Stimulated activated CD4-positive, alpha-beta T cell treated with anti-CD3 and anti-CD28 coated beads, Interleukin-2, amount 100 ng/mL, for 24 hours (primary cell): ENCODE results near the gene ANKRD40CL.
A peak's percentile ranks its signal among the peaks of the same experiment; 100 is the strongest.

Experiments used
- DNase-seq, 2 donors: peaks; one replicate each; pipeline ENCODE4 v3.0.0-alpha.2; 2020

The ANKRD40CL gene

DNA sequence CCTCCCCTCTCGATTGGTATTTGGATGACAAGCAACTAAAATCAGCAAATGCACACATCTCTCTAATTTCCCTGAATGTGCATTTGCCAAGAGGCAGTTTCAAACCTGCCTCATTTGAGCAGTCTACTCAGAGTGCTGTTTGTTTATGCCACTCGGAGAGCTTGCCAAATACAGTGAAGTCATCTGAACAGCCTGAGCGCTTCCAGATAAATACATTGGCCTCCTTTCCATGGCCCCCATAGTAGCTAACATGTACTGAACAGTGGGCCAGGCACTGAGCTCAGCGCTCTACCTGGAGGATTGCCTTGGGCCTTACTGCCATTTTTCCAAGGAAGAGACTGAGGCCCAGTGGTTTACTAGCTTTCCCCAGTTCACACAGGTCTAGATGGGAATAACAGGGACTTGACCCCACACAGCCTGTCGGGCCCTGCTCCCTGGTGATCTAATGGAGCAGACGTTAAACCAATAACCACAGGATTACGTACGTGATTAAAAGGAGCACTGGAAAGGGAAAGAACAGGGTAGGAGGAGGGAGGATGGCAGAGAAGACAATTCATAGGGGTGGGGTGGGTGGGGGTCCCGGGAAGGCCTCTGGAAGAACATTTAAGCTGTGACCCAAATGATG is 18.7 kb upstream of the ANKRD40CL start:
- no peak for DNase-seq

DNA sequence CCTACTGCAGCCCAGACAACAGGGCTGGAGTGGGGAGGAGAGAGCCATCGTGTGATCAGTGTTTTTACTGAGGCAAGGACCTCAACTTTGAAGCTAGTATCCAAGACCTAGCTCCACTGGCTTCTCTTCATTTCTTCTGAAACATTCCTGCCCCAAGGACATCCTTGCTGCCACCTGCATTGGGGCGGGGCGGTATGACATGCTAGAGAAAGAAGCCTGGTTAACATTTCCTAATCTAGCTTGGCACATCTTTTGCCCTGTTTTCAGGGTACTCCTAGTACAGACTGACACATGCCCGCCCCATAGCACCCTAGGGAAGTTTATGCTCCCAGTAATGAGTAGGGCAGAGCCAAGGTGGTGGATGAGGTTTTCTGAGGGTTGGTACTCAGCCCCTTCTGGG is 17.8 kb upstream of the ANKRD40CL start:
- DNase-seq, result no peak

DNA sequence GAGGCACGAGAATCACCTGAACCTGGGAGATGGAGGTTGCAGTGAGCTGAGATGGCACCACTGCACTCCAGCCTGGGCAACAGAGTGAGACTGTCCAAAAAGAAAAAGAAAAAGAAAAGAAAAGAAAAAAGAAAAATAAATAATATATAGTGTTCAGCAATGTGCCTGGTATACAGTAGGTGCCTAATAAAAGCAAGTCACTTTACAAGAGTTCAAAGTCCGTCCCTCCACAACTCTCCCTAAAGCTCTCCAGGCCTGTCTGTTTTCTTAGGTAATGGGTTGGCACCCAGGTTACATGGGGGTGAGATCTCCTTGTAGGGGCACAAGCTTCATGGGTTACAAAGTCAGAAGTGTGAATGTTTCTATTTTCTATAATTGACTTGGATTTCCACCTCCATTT is 16.6 kb upstream of the ANKRD40CL start:
- no peak for DNase-seq

- DNase-seq, result peak; percentile 85 to 86
Measured at GRCh38 chr17:50783193-50783660, 15.9 kb upstream of the ANKRD40CL start.

DNA sequence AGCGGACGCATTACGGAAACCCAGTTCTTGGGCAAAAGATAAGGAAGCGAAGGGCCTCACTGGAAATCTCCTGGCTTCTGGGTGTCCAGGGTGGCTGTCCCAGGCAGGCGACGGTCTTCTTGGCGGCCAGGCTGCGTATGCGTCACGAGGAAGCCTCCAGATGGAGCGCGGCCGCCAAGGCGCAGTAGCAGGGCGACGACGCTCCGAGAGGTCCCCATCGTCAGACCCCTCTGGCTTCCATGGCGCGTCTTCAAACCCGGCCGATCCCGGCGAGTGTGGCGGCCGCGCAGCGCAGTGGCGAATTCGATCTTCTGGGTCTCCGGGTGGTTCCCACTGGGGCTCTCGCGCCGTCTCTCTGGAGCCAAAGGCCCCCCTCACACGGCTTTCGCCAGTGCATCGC is 13.8 kb upstream of the ANKRD40CL start:
- DNase-seq, result no peak

DNA sequence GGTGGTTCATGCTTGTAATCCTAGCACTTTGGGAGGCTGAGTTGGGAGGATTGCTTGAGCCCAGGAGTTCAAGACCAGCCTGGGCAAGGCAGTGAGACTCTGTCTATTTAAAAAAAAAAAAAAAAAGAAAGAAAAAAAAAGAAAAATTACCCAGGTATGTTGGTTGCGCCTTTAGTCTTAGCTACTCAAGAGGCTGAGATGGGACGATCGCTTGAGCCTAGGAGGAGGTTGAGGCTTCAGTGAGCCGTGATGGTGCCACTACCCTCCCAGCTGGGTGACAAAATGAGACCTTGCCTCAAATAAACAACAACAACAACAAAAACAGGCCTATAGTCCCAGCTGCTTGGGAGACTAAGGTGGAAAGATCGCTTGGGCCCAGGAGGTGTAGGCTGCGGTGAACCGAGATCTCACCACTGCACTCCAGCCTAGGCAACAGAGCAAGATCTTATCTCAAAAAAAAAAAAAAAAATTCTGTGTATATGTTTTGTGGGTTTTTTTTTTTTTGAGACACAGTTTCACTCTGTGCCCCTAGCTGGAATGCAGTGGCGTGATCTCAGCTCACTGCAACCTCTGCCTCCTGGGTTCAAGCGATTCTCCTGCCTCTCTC is 12.5 kb upstream of the ANKRD40CL start:
- peak; percentile 27 to 36 for DNase-seq

- DNase-seq, result no peak
Measured at GRCh38 chr17:50778988-50779387, 11.7 kb upstream of the ANKRD40CL start.

- no peak for DNase-seq
Measured at GRCh38 chr17:50778471-50778870, 11.2 kb upstream of the ANKRD40CL start.

DNA sequence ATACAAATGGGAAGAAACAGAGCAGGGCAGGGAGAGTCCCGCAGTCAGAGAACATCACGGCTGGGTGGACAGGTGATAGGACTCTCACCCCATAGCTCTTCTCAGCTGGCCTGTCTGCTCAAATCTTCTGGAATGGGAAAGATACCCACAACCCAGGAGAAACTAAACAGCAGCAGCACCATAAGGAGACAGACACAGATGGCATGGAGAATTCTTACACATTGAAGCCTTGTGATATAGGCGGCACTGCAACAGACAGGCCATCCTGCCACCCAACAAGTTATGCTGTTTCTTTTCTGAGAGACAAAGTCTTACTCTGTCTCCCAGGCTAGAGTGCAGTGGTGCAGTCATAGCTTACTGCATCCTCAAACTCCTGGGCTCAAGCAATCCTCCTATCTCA is 8.6 kb upstream of the ANKRD40CL start:
- no peak for DNase-seq

DNA sequence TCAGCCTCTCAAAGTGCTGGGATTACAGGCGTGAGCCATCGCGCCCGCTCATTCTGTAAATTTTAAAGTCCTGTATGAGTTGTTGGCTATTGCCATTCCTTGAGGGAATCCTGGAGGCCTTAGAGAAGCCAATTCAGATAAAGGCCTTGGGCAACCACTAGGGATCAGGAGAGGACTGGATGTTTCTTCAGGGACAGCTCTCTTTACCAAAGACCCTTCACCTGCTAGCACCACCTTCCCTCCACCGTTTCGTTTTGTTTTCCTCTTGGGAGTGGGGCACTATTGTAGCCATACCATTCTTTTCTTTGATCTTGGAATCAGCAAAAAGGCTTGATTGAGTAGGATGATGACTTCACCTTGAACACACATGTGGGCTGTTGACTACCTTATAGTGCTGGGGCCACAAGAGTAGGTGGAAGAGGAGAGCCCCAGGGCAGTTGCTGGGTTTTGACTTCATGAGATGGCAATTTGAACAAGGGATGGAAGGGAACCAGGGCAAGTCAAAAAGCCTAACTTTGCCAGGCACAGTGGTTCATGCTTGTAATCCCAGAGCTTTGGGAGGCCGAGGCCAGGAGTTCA is 7.0 kb upstream of the ANKRD40CL start:
- DNase-seq, result no peak

DNA sequence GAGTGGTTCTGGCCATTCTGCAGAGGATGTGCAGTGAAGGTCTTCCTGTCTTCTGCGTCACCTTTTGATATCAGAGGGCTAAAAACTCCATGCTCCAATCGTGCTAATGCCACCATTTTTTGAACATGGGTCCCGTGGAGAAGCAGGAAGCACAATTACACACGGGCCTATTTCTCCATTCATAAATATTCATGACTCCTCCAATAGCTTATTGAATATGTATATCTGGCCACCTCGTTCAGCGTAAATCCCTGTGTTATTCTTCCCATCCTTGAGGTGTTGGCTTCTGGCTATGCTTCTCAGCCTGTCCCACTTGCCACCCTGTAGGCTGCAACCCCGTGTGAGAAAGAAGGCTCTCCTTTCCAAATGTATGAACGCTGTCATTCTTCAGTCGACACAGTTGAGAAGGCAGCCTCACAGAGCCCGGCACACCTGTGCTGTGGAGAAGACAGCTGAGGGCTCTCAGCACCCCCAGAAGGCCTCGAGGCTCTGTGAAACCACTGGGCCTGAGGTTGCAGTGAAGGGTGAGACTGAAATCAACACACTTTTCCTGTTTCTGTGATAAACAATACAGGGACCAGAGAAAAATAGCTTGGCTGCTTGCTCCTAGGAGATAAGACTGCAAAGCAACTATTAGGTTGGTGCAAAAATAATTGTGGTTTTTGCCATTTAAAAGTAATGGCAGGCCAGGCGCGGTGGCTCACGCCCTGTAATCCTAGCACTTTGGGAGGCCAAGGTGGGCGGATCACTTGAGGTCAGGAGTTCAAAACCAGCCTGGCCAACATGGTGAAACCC is 4.9 kb upstream of the ANKRD40CL start:
- no peak for DNase-seq

GRCh38 chr17:50770346-50770745 is 3.0 kb upstream of the ANKRD40CL start:
- DNase-seq, result no peak

GRCh38 chr17:50769884-50770283 is 2.6 kb upstream of the ANKRD40CL start:
- no peak for DNase-seq

DNA sequence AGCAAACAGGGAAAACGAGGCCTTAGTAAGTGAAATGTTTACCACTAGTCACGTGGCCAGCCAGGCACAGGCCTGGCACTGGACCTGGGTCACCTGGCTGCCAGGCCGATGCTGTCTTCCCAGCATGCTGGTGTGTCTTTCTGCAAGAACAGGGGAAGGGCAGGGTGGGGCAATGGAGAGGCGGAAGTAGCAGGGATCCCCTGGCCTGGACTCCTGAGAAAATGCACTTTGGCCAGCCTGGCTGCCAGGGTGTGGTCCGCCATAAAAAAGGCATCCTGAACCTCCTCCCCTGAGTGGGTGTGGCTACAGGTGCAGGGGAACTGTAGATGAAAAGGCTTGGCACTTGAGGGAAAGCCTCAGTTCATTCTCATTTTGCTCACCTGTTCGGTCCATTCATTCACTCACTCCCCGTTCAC is 1.0 kb upstream of the ANKRD40CL start:
- DNase-seq, result peak in 1 of 2 donors; percentile 14

DNA sequence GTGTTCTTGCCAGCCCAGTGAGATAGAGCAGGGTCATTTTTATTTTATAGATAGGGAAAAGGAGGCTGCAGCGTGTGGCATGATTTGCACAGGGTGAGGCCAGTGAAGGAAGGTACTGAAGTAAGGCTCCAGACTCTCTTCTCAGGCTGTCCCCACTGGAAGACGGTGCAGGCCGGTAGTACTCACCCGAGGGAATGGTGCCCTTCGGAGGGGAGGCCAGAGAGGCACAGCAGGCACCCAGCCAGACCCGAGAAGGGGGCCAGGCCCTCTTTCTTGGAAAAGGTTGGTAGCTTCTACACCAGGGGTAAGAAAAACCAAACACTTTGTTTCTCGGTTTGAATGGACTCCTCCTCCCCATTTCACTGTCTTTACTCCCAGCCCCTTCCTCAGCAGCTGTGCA is 288 bp downstream of the ANKRD40CL start:
- DNase-seq, result no peak

GRCh38 chr17:50766222-50767023 is 895 bp downstream of the ANKRD40CL start:
- no peak for DNase-seq

- DNase-seq, result no peak
Measured at GRCh38 chr17:50765454-50766221, 1.7 kb downstream of the ANKRD40CL start.

GRCh38 chr17:50764734-50765149 is 2.6 kb downstream of the ANKRD40CL start:
- no peak for DNase-seq

DNA sequence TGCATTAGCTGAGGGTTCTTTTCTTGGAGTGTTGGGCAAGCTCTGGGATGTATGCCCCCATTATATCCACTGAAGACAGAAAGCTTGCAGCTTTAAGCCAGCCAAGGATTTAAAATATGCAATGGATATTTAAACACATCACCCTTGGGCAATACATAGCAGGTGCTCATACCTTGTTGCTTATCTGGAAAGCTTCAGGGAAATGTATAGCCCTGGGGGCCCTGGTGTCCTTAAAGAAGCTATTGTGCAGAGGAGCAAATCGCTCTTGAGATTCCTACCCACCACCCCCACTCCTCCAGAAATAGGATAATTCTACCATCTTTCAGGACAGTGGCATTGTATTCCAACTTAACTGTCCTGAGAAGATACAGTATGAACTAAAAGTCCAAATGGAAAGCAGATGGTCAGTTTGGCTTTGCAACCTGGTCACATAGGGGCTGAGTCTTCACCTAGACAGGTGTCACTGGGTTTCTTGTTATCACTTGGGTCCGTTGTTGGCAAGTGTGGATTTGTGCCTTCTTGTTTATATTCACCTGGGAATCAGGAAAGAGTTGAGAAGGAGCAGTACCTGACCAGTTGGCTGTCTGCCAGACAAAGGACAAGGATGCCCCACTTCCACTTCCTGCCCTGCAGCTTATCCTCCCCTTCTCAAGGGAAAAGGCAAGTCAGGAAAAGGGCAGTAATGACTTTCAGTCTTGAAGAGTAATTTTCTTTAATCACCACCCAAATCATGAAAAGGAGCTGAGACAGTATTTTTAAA is 3.4 kb downstream of the ANKRD40CL start:
- DNase-seq, result no peak

- no peak for DNase-seq
Measured at GRCh38 chr17:50762177-50762576, 5.1 kb downstream of the ANKRD40CL start.

DNA sequence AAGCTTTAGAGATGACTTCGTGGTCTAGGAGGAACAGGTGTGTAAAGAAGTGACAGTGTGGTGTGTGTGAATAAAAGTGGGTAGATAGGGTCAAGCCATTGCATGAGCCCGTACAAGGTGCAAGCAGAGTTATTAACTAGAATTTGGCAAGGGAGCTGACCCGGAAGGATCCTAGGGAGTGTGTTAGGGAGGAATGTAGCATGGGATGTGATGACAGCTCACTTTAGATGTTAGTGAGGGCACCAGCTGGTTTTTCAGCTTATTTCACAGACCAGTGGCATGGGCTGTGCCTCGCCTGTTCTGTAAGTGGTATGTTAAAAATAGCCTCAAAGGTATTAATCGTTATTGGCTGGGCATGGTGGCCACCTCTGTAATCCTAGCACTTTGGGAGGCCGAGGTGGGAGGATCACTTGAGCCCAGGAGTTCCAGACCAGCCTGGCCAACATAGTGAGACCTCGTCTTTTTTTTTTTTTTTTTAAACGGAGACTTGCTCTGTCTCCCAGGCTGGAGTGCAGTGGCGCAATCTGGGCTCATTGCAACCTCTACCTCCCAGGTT is 8.3 kb downstream of the ANKRD40CL start:
- no peak for DNase-seq
